Measurements from ENCODE around the gene LMAN1L. TPM values are rescaled to one million over a fixed set of nuclear protein-coding genes. Genes with fewer than 3 reads are reported as not detected.

Gene LMAN1L
- total and polyA plus RNA-seq, 2 of the 4 experiments (the other 2 are of a cell fraction), result not detected

DNA sequence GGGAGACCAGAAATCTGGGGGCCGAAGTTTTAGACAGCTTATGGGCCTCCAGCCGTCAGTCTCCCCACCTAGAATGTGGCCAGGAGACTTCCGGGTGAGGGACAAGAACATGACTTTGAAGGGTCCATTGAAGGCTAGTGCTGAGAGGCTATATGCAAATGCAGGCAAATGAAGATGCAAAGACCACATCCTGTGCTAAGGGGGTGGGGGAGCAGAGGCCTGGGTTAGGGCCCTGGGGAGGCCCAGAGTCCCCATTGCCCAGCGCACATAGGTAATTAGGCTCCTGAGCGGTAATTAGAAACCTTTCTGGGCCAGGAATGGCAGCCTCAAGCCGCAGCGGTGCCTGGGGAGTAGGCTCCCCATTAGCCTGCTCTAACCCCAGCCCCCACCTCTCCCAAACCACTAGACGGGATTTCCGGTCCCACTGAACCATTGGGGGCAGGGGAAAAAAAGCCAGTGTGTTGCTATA, 23.9 kb upstream of the LMAN1L start:
- intact Hi-C loops (cut with micrococcal nuclease), result no loop called here
- H3K9ac ChIP-seq (ENCODE audit: low read depth, low read length), result no peak overlapping the region
- H2BK5ac ChIP-seq (ENCODE audit: low read depth, low read length, poor library complexity, severe bottlenecking), result no peak overlapping the region
- no peak overlapping the region for H2AK9ac ChIP-seq (replicated peaks; ENCODE audit: low read depth, low read length, poor library complexity)
- no peak overlapping the region for H4K8ac ChIP-seq (ENCODE audit: low read depth in 2 of 2, low read length in 2 of 2)
- H2BK15ac ChIP-seq (ENCODE audit: low read depth, low read length), result no peak overlapping the region
- no TSS peak for BruUV-seq (replicated peaks)
- no CpG with 5 or more reads among the region's 9 CpGs for WGBS, 2 experiments (ENCODE audit: extremely low coverage in 2 of 2, insufficient read length in 1 of 2)
- no peak overlapping the region for H4K5ac ChIP-seq (ENCODE audit: low read depth, low read length)
- TF ChIP-seq BHLHE40 (IDR thresholded peaks at IDR 0.05; ENCODE audit: low read depth, low read length), result no peak
- no peak for TF ChIP-seq CHD1 (IDR thresholded peaks at IDR 0.05; ENCODE audit: low read depth, low read length)
- TF ChIP-seq SMC3 (IDR thresholded peaks at IDR 0.05; ENCODE audit: low read depth, low read length), result no peak
- TF ChIP-seq, protein P1, sequence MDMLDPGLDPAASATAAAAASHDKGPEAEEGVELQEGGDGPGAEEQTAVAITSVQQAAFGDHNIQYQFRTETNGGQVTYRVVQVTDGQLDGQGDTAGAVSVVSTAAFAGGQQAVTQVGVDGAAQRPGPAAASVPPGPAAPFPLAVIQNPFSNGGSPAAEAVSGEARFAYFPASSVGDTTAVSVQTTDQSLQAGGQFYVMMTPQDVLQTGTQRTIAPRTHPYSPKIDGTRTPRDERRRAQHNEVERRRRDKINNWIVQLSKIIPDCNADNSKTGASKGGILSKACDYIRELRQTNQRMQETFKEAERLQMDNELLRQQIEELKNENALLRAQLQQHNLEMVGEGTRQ (IDR thresholded peaks at IDR 0.05; ENCODE audit: low read depth, low read length), result no peak
- no peak for TF ChIP-seq RAD21 (IDR thresholded peaks at IDR 0.05; ENCODE audit: low read length)
- no peak for TF ChIP-seq RCOR1 (IDR thresholded peaks at IDR 0.05; ENCODE audit: insufficient replicate concordance, low read length)
- TF ChIP-seq, protein P2, sequence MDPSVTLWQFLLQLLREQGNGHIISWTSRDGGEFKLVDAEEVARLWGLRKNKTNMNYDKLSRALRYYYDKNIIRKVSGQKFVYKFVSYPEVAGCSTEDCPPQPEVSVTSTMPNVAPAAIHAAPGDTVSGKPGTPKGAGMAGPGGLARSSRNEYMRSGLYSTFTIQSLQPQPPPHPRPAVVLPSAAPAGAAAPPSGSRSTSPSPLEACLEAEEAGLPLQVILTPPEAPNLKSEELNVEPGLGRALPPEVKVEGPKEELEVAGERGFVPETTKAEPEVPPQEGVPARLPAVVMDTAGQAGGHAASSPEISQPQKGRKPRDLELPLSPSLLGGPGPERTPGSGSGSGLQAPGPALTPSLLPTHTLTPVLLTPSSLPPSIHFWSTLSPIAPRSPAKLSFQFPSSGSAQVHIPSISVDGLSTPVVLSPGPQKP (IDR thresholded peaks at IDR 0.05; ENCODE audit: borderline replicate concordance, low read depth, low read length), result no peak
- TF ChIP-seq POLR2A (IDR thresholded peaks at IDR 0.05; ENCODE audit: low read depth, low read length), result no peak
- TF ChIP-seq NFE2L2 (IDR thresholded peaks at IDR 0.05; ENCODE audit: low read depth, low read length), result no peak
- TF ChIP-seq MAFK (IDR thresholded peaks at IDR 0.05; ENCODE audit: low read depth, low read length), result no peak
- TF ChIP-seq FOS (IDR thresholded peaks at IDR 0.05; ENCODE audit: low read depth, low read length), result no peak
- TF ChIP-seq MXI1 (IDR thresholded peaks at IDR 0.05; ENCODE audit: borderline replicate concordance, low read depth, low read length), result no peak
- CTCF ChIA-PET, result interaction anchor here (0.7 to 1.3 kb wide), 2 partner anchors 113 to 289 kb away, joined by 3 read pairs; no protein-coding TSS in a partner anchor
- H3K18ac ChIP-seq (ENCODE audit: low read depth, low read length), result no peak overlapping the region
- H3K27ac ChIP-seq (ENCODE audit: insufficient read depth, low read length), result no peak overlapping the region
- peaks cover 26% of the 10 kb centered on the region for H3K4me1 ChIP-seq (ENCODE audit: control insufficient read depth, insufficient read depth, low read length)
- H3K9me1 ChIP-seq (ENCODE audit: insufficient read depth, low read length), result peaks cover 45% of the 10 kb centered on the region
- no peak overlapping the region for H3K14ac ChIP-seq (replicated peaks; ENCODE audit: low read depth, low read length)
- H2BK20ac ChIP-seq (ENCODE audit: low read depth, low read length), result no peak overlapping the region
- ATAC-seq (ENCODE audit: low read depth) (no peak), DNase-seq (no peak)
- H3K4me2 ChIP-seq (ENCODE audit: low read depth, low read length), result no peak overlapping the region
- dilution Hi-C loops (cut with HindIII; ENCODE audit: low sequenced_read_pairs, unreplicated experiment), result no loop called here
- H4K91ac ChIP-seq (ENCODE audit: insufficient read depth, low read depth, low read length), result no peak overlapping the region
- H3K23ac ChIP-seq (ENCODE audit: low read depth, low read length), result peak overlapping the region; percentile 46; the same call in 1 of the 2 replicates
- no peaks in the 10 kb centered on the region for H3K27me3 ChIP-seq (ENCODE audit: control insufficient read depth, insufficient read depth, low read length)
- peaks cover 91% of the 10 kb centered on the region for H4K20me1 ChIP-seq (ENCODE audit: insufficient read depth, low read length)
- no peak overlapping the region for H3K4me3 ChIP-seq (ENCODE audit: insufficient read depth, low read depth, low read length)
- no peak overlapping the region for H2BK120ac ChIP-seq (ENCODE audit: low read depth, low read length)
- POLR2A ChIA-PET (ENCODE audit: unreplicated experiment), result no interaction called here
- H3K56ac ChIP-seq (ENCODE audit: extremely low read depth, insufficient read depth, low read length), result no peak overlapping the region
- peaks cover 19 to 92% of the 10 kb centered on the region in 2 experiments for H3K79me1 ChIP-seq (ENCODE audit: low read depth in 1 of 2, low read length in 2 of 2)
- in situ Hi-C loops (cut with MboI; ENCODE audit: low sequenced_read_pairs), result no loop called here
- H2AFZ ChIP-seq (replicated peaks; ENCODE audit: low read length, poor library complexity), result no peak overlapping the region
- H3K36me3 ChIP-seq (ENCODE audit: control insufficient read depth, insufficient read depth, low read length), result peaks cover 2% of the 10 kb centered on the region; the same call in 1 of the 2 replicates
- H3K9me3 ChIP-seq (ENCODE audit: control insufficient read depth, insufficient read depth, low read length), result no peaks in the 10 kb centered on the region
- H3K4ac ChIP-seq (ENCODE audit: low read depth, low read length), result no peak overlapping the region
- H2AK5ac ChIP-seq (ENCODE audit: low read depth, low read length), result no peak overlapping the region

Data from IMR-90 (cell line).